ENCODE results near the gene ZIC5. TPM values are rescaled to one million over a fixed set of nuclear protein-coding genes. Genes with fewer than 3 reads are reported as not detected.

The ZIC5 gene
- total RNA-seq, 1 donor from 2014 or later = 0.27 TPM

- H3K79me2 ChIP-seq (ENCODE audit: insufficient read depth, low read length) = no peaks in the 10 kb centered on the region
- H3K4me2 ChIP-seq (ENCODE audit: low read length) = peak overlapping the region; percentile 86
- H3K4me3 ChIP-seq (ENCODE audit: insufficient read depth, low read depth, low read length) = no peak overlapping the region
- peaks cover 80% of the 10 kb centered on the region for H3K27me3 ChIP-seq (ENCODE audit: insufficient read depth, low read length)
- no peak for TF ChIP-seq EZH2 (IDR thresholded peaks at IDR 0.05; ENCODE audit: insufficient read depth, low read length)
- TF ChIP-seq CTCF (IDR thresholded peaks at IDR 0.05; ENCODE audit: insufficient read depth, low read depth, low read length) = no peak
- H3K4me1 ChIP-seq (ENCODE audit: insufficient read depth, low read length) = peaks cover 11% of the 10 kb centered on the region
- H2AFZ ChIP-seq (ENCODE audit: low read depth, low read length) = no peak overlapping the region
- no peak overlapping the region for H3K27ac ChIP-seq (ENCODE audit: low read depth, low read length)
- peaks cover 4% of the 10 kb centered on the region for H3K4me1 Mint-ChIP-seq (ENCODE audit: low read depth, unreplicated experiment)
- H3K9me3 Mint-ChIP-seq (ENCODE audit: unreplicated experiment) = peaks cover 7% of the 10 kb centered on the region
- DNase-seq (ENCODE audit: low read depth) (no peak), FAIRE-seq (no peak)
- H4K20me1 ChIP-seq (ENCODE audit: insufficient read depth, low read length) = no peaks in the 10 kb centered on the region
- H3K36me3 ChIP-seq (ENCODE audit: insufficient read depth, low read length) = no peaks in the 10 kb centered on the region
- no peak overlapping the region for H3K4me3 Mint-ChIP-seq (ENCODE audit: unreplicated experiment)
- peaks cover 87% of the 10 kb centered on the region for H3K27me3 Mint-ChIP-seq (ENCODE audit: low read depth, unreplicated experiment)
- H3K9ac ChIP-seq (ENCODE audit: low read length) = no peak overlapping the region
- no peaks in the 10 kb centered on the region for H3K9me3 ChIP-seq (ENCODE audit: insufficient read depth, low read depth, low read length)
- H3K27ac Mint-ChIP-seq (ENCODE audit: unreplicated experiment) = peak overlapping the region; percentile 84
- H3K36me3 Mint-ChIP-seq (ENCODE audit: low read depth, unreplicated experiment) = peaks cover 2% of the 10 kb centered on the region
Observed at GRCh38 chr13:99958406-99959126, 13.0 kb downstream of the ZIC5 start.

GRCh38 chr13:99956473-99957349, 14.9 kb downstream of the ZIC5 start:
- H3K36me3 Mint-ChIP-seq (ENCODE audit: low read depth, unreplicated experiment) = peaks cover 2% of the 10 kb centered on the region
- Histone ChIP-seq H3K79me2 (ENCODE audit: insufficient read depth, low read length) (no peaks in the 10 kb centered on the region), H4K20me1 (ENCODE audit: insufficient read depth, low read length) (no peaks in the 10 kb centered on the region), H2AFZ (ENCODE audit: low read depth, low read length) (peak overlapping the region; percentile 88), H3K4me2 (ENCODE audit: low read length) (peak overlapping the region; percentile 85), H3K4me3 (ENCODE audit: insufficient read depth, low read depth, low read length) (peak overlapping the region; percentile 41), H3K36me3 (ENCODE audit: insufficient read depth, low read length) (no peaks in the 10 kb centered on the region), H3K9me3 (ENCODE audit: insufficient read depth, low read depth, low read length) (no peaks in the 10 kb centered on the region), H3K9ac (ENCODE audit: low read length) (peak overlapping the region; percentile 16), H3K27ac (ENCODE audit: low read depth, low read length) (no peak overlapping the region), H3K27me3 (ENCODE audit: insufficient read depth, low read length) (peaks cover 73% of the 10 kb centered on the region), H3K4me1 (ENCODE audit: insufficient read depth, low read length) (peaks cover 11% of the 10 kb centered on the region)
- peaks cover 89% of the 10 kb centered on the region for H3K27me3 Mint-ChIP-seq (ENCODE audit: low read depth, unreplicated experiment)
- H3K9me3 Mint-ChIP-seq (ENCODE audit: unreplicated experiment) = peaks cover 7% of the 10 kb centered on the region
- no peak for DNase-seq (ENCODE audit: low read depth)
- no peak overlapping the region for H3K4me3 Mint-ChIP-seq (ENCODE audit: unreplicated experiment)
- H3K4me1 Mint-ChIP-seq (ENCODE audit: low read depth, unreplicated experiment) = peaks cover 4% of the 10 kb centered on the region
- FAIRE-seq = no peak
- TF ChIP-seq EZH2 (IDR thresholded peaks at IDR 0.05; ENCODE audit: insufficient read depth, low read length) = peak; percentile 78
- no peak for TF ChIP-seq CTCF (IDR thresholded peaks at IDR 0.05; ENCODE audit: insufficient read depth, low read depth, low read length)
- no peak overlapping the region for H3K27ac Mint-ChIP-seq (ENCODE audit: unreplicated experiment)
